ENCODE data around the gene PRKN.

PRKN gene

GRCh38 chr6:161383951-161384350, 1343.6 kb downstream of the PRKN start:
- TF ChIP-seq ZNF37A (tag by site-specific recombination; IDR thresholded peaks at IDR 0.05) (no peak), ZNF623 (tag by site-specific recombination; IDR thresholded peaks at IDR 0.05) (no peak), ZNF341 (tag by site-specific recombination; IDR thresholded peaks at IDR 0.05; ENCODE audit: low read depth) (no peak), PRDM2 (tag by site-specific recombination; IDR thresholded peaks at IDR 0.05; ENCODE audit: borderline replicate concordance) (no peak), KLF9 (tag by site-specific recombination; IDR thresholded peaks at IDR 0.05; ENCODE audit: low read depth) (no peak), SP3 (tag by site-specific recombination; IDR thresholded peaks at IDR 0.05) (no peak), ZNF585B (tag by site-specific recombination; IDR thresholded peaks at IDR 0.05) (no peak), ZNF366 (tag by site-specific recombination; conservative IDR thresholded peaks at IDR 0.05) (no peak), ZBTB44 (tag by site-specific recombination; IDR thresholded peaks at IDR 0.05) (no peak), ZNF521 (tag by site-specific recombination; IDR thresholded peaks at IDR 0.05) (no peak), ZBTB8A (tag by site-specific recombination; IDR thresholded peaks at IDR 0.05) (no peak), ZNF433 (tag by site-specific recombination; IDR thresholded peaks at IDR 0.05; ENCODE audit: low read depth) (no peak), ZNF362 (tag by site-specific recombination; IDR thresholded peaks at IDR 0.05) (no peak), MZF1 (tag by site-specific recombination; IDR thresholded peaks at IDR 0.05; ENCODE audit: borderline replicate concordance) (no peak), SP2 (tag by site-specific recombination; IDR thresholded peaks at IDR 0.05) (no peak), INSM2 (tag by site-specific recombination; IDR thresholded peaks at IDR 0.05) (no peak), ZNF514 (tag by site-specific recombination; IDR thresholded peaks at IDR 0.05) (no peak), HOXD13 (CRISPR knock-in tag; IDR thresholded peaks at IDR 0.05; ENCODE audit: borderline replicate concordance) (no peak)
- Histone ChIP-seq H3K36me3 (ENCODE audit: control insufficient read depth in 2 of 2, insufficient read depth in 1 of 2, low read length in 2 of 2) (no peaks in the 10 kb centered on the region), H3K4me3 (ENCODE audit: low read depth, low read length) (no peak overlapping the region), H3K27ac (ENCODE audit: extremely low read depth, low read depth, low read length) (no peak overlapping the region), H3K9me3 (ENCODE audit: control insufficient read depth, insufficient read depth, low read depth, low read length) (no peaks in the 10 kb centered on the region), H3K4me1 (ENCODE audit: control insufficient read depth, insufficient read depth, low read length) (no peaks in the 10 kb centered on the region)
- POLR2A ChIA-PET = no interaction called here
- CTCF ChIA-PET = interaction anchor here (1.0 to 1.4 kb wide), 4 partner anchors 8 to 11 kb away, joined by 3 to 4 read pairs (median 4); no protein-coding TSS in a partner anchor
